ENCODE measurements around the gene ATP2C2. TPM values are rescaled to one million over a fixed set of nuclear protein-coding genes. Genes with fewer than 3 reads are reported as not detected.
"Not testable (repeated sequence)": the region's sequence is repeated elsewhere in the genome, so short reads cannot be mapped to it uniquely, and the experiment has no call there.

ATP2C2 gene
- total and polyA plus RNA-seq, 12 donors, result 0.07 to 2.2 (median 0.54) TPM; not detected in 2

DNA sequence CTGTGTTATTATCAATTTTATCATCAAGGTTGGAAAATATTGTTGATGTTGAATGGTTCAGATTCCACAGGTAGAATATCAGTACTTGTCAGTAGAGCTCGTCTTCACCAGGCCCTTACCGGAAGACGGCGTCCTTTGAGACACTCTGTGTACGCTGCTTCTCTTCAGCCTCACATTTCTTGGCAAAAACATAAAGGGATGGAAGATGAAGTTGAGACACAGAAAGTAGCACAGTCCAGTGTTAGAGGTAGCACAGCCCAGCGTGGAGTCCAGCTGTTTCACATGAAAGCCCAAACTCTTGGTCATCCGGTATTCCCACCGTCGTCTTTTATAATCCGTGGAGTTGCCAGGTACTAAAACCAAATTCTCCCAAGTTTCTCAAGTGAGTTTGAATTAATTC is 30.4 kb downstream of the ATP2C2 start:
- no peaks in the 10 kb centered on the region for H3K9me3 ChIP-seq (replicated peaks in 1 of 3)
- H3K27me3 ChIP-seq, result peaks cover 8% of the 10 kb centered on the region
- no peak for TF ChIP-seq POLR2A (IDR thresholded peaks at IDR 0.05)
- H3K36me3 ChIP-seq (replicated peaks in 1 of 2), result no peaks in the 10 kb centered on the region
- DNase-seq, result no peak
- no peaks in the 10 kb centered on the region for H3K4me1 ChIP-seq (replicated peaks in 1 of 2)
- intact Hi-C loops (cut with DNase I), result no loop called here
- H3K27ac ChIP-seq, result no peak overlapping the region
- WGBS, 4 donors, result 68 to 74% (median 69%) methylated on average over 10 of the region's 10 CpGs
- no peak overlapping the region for H3K4me3 ChIP-seq

GRCh38 chr16:84399912-84400311 is 31.6 kb downstream of the ATP2C2 start:
- H3K4me1 ChIP-seq (replicated peaks in 1 of 2); H3K36me3 ChIP-seq (replicated peaks in 1 of 2); H3K27ac ChIP-seq; DNase-seq; H3K9me3 ChIP-seq (replicated peaks in 1 of 3); H3K4me3 ChIP-seq; intact Hi-C loops (cut with DNase I); H3K27me3 ChIP-seq: not testable (repeated sequence)
- WGBS, 4 donors, result 50 to 70% (median 63%) methylated on average over 2 of the region's 2 CpGs

DNA sequence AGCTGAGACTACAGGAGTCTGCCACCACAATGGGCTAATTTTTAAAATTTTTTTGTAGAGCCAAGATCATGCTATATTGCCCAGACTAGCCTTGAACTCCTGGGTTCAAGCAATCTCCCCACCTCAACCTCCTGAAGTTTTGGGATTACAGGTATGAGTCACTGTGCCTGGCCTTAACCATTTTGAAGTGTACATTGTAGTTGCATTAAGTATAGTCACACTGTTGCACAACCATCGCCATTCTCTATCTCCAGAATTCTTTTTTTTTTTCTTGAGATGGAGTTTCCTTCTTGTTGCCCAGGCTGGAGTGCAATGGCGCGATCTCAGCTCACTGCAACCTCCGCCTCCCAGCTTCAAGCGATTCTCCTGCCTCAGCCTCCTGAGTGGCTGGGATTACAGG is 35.1 kb downstream of the ATP2C2 start:
- H3K4me3 ChIP-seq; DNase-seq; H3K27me3 ChIP-seq; H3K4me1 ChIP-seq (replicated peaks in 1 of 2); intact Hi-C loops (cut with DNase I); H3K27ac ChIP-seq; H3K9me3 ChIP-seq (replicated peaks in 1 of 3); H3K36me3 ChIP-seq (replicated peaks in 1 of 2): not testable (repeated sequence)
- WGBS, 4 donors, result 89 to 97% (median 91%) methylated on average over 5 of the region's 5 CpGs

GRCh38 chr16:84404324-84404723 is 36.0 kb downstream of the ATP2C2 start:
- no peaks in the 10 kb centered on the region for H3K4me1 ChIP-seq (replicated peaks in 1 of 2)
- H3K9me3 ChIP-seq (replicated peaks in 1 of 3), result no peaks in the 10 kb centered on the region
- DNase-seq, result no peak
- no peaks in the 10 kb centered on the region for H3K36me3 ChIP-seq (replicated peaks in 1 of 2)
- TF ChIP-seq POLR2A (IDR thresholded peaks at IDR 0.05) (no peak), CTCF (IDR thresholded peaks at IDR 0.05) (no peak)
- intact Hi-C loops (cut with DNase I), result no loop called here
- no peaks in the 10 kb centered on the region for H3K27me3 ChIP-seq
- 77 to 84% (median 81%) methylated on average over 3 of the region's 3 CpGs for WGBS, 4 donors
- no peak overlapping the region for H3K4me3 ChIP-seq
- no peak overlapping the region for H3K27ac ChIP-seq

- Histone ChIP-seq H3K36me3 (replicated peaks in 1 of 2) (no peaks in the 10 kb centered on the region), H3K4me3 (no peak overlapping the region), H3K27ac (no peak overlapping the region), H3K27me3 (no peaks in the 10 kb centered on the region), H3K4me1 (replicated peaks in 1 of 2) (no peaks in the 10 kb centered on the region), H3K9me3 (replicated peaks in 1 of 3) (no peaks in the 10 kb centered on the region)
- no peak for TF ChIP-seq CTCF (IDR thresholded peaks at IDR 0.05)
- TF ChIP-seq POLR2A (IDR thresholded peaks at IDR 0.05), result no peak
- intact Hi-C loops (cut with DNase I), result no loop called here
- DNase-seq, result no peak
- WGBS, 4 donors, result 68 to 81% (median 80%) methylated on average over 18 to 19 of the region's 19 CpGs
Measured at GRCh38 chr16:84404936-84405639, 36.8 kb downstream of the ATP2C2 start.
